NCI-H1930 (cell line): Measurements from ENCODE around the gene PEX14.

Experiments used
- DNase-seq, 2 experiments: peaks; one replicate each; lab custom pipeline; 2025; lab: John Stamatoyannopoulos, UW

The PEX14 gene

DNA sequence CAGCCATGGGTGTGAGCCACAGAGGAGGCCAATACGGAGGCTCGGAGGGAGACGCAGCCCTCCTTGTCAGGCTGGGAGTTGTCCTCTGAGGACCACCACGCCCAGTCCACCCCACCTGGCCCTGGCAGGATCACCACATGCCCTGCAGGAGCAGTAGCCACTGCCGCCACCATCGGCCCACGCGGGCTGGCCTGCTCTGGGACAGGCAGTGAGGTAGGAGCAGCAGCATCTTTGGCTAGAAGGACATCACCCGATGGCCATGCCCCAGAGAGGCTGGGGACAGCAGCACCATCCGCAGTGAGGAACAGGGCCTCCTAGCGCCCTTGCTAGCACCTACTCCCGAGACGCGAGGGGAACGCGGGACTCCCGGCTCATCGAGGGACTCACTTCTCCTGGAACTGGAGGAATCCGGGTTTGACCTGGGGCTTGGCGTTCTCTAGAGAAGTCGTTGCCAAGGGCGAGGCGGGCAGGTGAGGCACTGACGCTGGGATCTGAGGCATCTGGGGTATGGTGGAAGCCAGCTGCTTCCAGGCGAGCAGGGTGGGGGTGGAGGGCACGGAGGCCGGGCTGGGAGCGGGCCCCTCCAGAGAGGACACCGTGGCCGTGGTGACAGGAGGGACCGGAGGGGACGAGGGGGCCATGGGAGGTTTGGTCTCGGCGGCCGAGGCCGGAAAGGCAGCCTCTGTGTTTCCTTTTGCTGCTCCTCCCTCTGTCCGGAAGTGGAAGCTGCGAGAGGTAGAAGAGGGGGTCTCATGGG is 172.8 kb downstream of the PEX14 start:
- no peak for DNase-seq

DNA sequence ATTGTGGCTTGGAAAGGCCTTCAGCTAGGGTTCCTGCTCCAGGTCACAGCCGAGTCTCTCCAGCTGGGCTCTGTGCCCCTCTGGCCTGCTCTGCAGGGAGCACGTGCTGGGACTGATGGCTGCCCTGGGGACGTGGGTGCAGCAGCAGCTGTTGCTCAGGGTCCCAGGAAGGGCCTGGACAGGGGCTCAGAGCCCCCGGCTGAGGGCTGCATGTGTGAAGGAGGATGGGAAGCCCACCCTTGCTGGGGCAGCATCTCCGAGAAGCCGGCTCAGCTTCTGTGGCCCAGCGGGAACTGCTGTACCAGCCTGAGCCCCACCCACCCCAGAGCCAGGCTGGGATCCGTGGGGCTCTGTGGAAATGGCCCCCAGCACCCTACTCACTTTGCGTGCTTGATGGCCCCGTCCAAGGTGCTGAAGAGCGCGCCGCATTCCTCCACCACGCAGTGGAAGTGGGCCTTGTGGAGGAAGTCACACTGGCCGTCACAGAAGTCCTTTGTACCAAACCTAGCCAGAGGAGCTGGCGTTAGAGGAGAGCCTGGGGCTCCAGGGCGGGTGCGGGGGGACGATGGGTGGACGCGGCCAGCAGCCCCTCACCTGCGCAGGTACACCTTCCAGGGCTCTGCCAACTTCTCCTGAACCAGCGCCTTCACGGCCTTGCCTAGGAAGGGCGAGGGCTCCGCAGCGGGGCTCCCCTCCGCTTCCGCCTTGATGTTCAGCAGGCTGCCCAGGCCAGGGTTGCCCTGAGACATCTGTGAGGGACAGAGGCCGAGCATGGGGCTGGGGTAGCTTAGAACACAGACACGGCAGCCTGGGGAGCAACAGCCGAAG is 174.2 kb downstream of the PEX14 start:
- no peak for DNase-seq

DNA sequence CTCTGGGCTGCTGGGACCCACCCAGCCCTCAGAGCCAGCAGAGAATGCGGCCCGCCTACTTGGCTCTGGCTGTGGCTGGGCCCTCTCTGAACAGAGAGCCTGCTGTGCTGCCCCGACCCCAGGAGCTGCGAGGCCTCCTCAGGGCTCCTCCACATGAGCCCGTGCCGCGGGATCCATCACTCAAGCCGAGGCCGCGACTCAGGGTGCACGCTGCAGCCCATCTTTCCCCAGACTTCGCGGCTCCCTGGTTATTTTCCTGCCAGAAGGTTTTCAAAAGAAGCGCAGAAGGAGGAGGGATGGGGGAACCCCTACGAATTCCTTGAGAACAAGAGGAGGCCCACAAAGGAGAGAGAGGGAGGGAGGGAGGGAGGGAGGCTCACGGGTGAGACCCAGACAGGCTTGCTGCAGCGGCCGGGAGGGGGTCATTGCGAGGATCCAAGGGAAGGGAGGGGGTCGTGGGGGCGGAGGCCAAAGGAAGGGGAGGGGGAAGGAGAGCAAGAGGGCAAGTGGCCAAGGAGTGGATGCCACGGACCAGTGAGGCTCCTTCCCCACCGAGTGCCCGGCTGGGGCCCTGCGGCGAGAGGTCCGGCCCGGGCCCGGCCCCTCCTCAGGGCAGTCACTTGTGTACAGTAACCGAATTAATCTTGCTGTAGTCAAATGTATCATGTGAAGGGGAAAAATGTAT is 174.9 kb downstream of the PEX14 start:
- DNase-seq, result no peak

DNA sequence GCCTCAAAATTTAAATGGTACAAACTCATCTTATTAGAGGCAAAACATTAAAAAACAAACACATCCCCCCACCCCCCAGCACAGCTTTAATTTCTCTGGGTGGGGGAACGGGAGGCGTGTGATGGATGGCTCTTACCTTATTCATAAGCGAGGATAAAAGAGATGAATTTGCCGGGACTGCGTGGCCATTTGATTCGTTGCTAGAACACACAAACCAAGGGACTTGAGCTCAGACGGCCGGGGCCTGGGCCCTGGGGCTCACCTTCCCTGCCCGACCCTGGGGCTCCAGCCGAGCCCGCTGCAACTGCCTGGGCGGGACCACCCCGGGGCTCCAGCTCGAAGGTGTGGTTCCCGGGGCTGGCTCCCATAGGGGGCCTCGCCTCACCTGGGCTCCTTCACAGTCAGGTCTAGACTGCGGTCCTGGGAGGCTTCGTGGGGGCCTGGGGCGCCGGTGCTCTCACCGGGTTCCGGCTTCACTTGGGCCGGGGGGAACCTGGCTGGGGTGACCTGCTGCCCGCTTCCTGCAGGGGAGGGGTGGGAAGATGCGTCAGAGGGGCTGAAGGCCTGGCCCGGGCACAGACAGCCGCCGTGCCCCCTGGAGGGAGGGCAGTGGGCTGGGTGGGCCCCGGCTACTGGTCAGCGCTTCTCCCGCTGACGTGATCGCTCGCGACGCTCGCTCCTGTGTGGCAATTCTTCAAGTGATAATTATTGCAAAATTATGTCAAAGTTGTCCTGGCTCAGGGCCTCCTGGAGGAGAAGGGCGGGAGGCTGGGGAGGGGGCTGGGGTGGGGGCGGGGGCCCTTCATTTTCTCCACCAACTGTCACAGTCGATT is 176.0 kb downstream of the PEX14 start:
- no peak for DNase-seq

DNA sequence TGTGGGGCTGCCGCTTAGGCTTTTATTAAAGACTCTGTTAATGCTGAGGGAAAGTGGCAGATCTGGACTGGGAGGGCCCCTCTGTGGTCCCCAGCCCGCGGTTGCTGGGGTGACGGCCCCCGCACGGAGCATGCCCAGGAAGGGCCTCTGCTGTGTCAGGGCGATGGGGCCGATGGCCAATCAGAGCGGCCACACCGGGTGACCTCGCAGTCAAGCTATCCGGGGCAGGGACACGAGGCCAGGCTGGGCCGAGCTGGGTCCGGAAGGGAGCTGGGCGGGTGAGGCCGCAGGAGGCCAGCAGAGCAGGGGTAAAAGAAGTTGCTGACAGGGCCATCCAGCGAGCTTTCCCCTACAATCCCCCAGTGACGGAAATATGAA is 176.6 kb downstream of the PEX14 start:
- no peak for DNase-seq

DNA sequence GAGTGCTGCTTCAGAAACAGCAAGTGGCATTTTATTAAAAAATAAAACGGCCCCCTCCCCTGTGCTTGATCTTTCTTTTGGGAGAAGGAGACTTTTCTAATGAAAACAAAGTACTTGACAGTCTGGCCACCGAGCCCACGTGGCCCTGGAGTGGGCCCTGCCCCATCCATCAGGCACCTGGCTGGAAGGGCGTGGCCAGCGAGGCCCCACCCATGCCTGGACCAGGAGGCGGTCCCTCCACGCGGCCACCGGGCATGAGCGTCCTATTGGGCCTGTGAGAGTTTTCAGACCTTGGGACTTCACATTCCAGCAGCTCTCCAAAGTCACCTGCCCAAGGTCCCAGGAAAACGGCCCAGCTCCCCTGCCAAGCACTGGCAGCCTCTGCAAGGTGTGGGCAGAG is 177.0 kb downstream of the PEX14 start:
- no peak for DNase-seq

DNA sequence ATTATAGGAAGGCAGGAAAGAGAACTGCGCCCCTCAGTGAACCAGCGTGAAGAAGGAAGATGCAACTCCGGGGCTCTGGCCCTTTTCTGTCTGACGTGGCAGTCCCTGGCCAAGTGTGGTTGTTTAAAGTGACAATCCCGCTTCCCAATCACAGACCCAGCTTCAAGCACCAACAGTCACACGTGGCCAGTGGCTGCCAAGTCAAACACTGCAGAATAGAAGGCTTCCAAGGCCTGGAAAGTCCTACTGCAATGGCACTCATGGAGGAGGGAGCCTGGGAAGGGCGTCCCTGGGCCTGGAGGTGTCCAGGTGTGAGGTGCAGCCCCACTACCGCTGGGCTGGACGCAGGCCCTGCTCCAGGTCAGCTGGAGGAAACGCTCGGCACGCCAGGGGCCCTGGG is 177.9 kb downstream of the PEX14 start:
- DNase-seq, result no peak

DNA sequence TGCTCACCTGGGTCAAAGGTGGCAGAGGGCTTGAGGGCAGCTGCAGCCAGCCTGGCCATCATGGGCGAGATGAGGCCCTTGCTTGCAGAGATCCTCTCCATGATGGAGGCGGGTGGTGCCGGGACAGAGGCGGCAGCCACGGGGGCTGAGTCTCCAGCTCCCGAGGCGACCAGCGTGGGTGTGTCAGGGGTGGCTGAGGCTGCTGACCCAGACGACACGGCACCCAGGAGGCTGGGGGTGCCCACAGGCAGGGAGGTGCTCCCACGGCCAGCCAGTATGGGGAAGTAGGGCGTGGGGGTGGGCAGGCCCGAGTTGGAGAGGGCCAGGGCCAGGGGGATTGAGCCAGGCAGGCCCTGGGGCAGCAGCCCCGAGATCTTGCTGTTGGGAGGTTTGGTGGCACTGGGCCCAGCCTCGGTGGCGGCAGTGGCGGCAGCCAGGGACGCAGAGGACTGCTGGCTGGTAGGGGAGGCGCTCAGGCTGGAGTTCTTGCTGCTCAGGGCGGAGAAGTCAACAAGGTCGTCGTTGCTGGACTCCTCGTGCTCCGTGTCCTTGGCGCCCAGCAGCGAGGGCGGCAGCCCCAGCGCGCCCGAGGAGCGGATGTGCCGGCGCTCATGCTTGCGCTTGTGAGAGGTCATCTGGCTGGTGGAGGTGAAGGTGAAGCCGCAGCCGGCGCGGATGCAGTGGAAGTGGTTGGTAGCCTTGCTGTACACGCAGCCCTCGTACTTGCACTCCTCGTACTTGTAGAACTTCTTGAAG is 178.8 kb downstream of the PEX14 start:
- DNase-seq, result no peak

DNA sequence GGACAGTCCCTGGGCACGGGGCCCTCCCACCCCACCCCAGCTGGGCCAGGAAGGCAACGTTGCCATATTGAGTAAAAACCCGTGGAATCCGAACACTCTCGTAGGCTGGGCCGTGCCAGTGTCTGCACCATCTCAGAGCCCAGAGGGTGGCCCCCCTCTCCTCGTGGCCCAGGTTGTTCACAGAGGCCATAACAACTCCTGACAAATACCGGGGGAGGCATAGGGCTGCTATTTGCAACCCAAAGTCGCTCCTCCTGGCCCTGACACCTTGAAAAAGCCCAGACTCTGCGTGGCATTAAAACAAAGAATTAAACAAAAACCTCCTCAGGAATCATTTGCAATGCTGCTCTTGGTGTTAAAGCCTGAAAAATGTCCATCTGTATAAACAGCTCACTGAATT is 180.3 kb downstream of the PEX14 start:
- no peak for DNase-seq

DNA sequence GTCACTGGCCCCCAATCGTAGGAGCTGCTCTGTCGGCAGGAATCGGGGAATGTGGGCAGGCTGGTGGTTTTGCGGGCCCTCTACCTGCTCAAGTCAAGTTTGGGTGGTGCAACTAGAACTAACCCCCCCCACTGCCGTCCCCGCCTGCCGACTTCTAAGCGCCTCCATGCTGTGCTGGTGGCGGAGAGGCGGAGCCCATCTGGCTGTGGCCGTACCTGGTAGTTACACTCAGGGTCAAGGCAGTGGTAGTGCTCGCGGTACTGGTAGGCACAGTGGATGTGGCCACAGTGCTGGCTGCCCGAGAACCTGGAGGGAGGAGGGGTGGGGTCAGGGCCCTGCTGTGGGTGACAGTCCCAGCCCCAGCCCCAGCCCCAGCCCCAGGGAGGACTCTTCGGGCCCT is 181.7 kb downstream of the PEX14 start:
- no peak for DNase-seq

DNA sequence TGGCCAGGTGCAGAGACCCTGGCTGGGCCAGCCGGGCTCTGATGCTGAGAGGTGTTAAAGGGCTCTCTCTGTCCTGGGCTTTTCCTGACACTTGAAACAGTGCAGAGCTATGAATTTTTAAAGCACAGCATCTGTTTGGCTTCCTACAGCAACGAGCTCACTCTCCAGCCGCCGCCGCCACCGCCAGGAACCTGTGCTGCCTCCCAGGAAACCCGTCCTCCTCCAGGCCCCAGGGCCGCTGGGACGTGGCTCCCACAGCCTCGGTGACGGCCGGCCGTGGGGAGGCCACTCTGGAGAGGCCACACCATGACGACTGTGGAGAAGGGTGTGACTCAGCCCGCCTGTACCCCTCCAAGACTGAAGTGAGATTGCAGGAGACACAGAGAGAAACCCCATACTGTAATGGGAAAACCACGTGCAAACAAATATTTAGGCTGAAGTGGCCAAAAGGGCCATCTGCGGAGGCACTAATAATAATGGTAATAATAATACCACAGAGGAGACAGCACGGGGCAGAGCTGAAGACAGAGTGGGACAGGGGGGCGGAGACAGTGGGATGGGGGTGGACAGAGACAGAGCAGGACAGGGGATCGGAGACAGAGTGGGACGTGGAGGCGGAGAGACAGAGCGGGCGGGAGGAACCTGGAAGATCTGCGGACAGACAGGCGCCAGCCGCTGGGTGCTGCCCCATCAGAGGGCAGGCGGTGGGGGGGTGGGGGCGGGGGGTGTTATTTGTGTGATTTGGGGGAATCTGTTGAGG is 182.5 kb downstream of the PEX14 start:
- DNase-seq, result no peak

DNA sequence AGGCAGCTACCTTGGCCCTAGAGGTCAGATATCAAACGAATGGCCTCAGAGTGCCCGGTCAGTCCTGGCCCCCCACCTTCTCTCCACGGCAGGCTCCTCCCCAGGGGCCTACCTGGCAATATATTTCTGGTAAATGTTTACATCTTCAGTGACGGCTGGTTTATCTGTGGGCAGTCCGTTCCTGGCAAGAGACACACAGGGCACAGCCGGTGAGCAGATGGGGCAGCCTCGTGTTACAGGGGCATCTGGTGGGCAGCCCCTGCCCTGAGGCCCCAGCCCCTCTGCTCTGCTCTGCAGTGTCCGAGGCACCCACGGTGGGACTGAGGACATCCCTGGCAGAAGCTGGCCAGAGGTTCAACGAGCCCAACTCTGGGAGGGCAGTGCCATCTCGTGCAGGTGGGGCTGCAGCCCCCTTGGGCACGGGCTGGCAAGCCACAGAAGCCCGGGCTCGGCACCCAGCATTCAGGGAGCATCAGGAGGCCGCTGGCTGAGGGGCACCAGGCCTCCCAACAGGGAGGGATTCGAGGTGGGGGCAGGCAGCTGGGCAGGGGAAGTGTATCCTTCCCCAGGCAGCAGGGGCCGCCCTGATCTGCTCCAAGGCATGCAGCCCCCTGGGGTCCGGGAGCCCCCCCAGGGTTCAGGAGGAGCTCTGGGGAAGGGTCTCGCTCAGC is 183.8 kb downstream of the PEX14 start:
- DNase-seq, result no peak

DNA sequence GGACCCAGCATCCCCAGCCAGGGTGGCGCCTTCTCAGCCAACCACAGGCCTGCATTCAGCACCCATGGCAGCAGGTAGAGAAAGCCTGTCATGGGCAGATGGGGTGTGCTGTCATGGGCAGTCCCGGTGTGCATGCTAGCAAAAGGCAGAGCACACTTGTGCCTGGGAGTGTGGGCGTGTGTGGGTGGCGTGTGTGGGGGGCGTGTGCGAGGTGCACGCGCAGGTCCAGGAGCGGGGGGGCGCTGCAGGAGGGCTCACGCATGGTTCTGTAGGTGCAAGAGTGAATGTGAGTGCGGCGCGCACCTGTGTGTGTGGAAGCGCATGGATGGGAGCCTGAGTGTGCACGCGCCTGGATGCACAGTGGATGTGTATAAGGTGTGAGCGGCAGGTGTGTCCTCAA is 184.5 kb downstream of the PEX14 start:
- no peak for DNase-seq

DNA sequence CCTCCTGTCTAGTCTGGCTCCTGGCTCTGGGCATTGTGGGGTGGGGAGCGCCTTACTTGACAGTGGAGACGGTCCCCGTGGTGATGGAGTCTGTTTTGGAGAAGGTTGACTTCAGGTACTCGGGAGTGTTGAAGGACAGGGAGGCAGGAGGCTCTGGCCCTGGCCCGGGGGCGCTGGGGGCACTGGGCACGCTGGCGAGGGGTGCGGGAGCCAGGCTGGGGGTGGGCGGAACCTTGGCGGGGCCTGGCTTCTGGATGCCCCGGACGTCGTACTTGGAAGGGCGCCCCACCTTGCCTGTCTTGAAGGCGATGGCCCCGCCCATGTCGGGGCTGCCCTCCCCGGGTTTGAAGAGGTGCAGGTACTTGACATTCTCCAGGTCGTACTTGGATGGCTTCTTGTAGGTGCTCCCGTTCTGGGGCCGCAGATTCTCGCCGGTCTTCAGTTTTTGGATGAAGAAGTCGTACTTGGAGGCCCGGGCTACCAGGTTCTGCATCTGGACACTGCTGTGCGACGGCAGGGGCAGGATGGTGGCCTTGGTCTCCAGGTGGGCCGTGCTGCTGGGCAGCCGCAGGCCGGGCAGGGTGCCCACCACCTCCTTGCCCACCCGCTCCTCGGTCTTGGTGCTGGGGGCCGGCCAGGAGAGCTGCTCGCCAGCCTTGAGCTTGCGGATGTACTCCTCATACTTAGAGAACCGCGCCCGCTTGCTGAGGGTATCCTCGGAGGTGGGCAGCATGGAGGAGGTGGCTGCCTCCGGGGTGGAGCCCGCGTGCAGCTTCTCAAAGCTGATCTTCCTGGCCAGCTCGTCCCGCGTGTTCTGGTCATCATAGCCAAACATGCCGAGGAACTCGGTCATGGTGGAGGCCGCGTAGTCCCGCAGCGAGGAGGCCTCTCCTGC is 185.1 kb downstream of the PEX14 start:
- no peak for DNase-seq

DNA sequence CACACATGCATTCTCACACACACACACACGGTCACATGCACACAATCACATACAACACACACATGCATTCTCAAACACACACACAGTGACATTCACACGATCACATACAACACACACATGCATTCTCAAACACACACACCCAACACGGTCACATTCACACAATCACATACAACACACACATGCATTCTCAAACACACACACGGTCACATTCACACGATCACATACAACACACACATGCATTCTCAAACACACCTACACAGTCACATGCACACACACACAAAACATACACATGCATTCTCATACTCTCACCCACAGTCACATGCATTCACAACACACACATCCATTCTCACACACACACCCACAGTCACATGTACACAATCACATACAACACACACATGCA is 186.7 kb downstream of the PEX14 start:
- DNase-seq, result no peak

DNA sequence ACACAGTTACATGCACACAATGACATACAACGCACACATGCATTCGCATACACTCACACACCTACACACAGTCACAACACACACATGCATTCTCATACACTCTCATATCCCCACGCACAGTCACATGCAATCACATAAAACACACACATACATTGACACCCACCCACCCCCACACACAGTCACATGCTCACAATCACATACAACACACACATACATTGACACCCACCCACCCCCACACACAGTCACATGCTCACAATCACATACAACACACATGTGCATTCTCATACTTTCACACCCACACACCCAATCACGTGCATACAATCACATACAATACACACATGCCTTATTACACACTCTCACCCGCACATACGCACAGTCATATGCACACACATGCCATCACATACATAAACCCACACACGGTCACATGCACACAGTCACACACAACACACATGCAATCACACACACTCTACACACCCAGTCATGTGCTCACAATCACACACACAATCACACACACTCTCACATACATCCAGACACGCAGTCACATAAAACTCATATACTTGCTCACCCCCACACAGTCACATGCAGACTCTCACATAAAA is 187.4 kb downstream of the PEX14 start:
- no peak for DNase-seq

DNA sequence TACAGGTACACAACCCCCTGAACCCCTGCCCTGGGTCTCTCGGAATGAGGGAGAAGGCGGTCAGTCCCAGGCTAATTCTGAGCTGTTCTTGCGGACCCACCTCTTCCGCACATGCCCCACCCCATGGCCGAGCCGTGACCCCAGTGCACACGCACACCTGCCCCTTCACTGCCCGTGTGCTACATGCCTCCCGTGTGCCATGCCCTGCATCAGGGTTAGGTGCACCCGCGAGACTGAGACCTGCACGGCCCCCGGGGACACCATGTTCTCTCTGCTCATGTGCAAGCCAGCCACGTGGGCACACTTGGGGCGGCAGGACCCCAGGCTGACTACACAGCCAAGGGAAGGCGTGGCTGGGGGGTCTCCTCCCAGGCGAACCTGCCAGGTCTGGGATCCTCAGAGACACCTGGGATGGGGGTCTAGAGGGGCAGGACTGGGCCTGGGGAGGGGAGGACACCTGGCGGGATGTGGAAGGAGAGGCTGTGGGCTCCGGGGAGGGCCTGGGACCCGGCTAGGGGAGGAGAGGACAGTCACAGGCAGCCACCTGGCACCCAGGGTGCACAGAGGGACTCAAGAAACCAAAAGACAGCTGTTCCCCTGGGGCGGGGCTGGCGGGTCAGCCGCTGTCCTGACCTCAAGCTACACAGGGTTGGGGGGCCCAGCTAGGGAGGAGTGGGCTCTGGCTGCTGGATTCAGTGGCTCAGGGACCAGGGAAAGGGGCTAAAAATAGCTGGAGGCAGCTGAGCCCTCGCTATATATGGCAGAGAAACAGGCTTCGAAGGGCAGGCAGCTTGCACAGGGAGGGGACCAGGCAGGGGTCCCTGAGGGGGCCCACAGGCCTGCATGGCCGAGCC is 188.3 kb downstream of the PEX14 start:
- no peak for DNase-seq

DNA sequence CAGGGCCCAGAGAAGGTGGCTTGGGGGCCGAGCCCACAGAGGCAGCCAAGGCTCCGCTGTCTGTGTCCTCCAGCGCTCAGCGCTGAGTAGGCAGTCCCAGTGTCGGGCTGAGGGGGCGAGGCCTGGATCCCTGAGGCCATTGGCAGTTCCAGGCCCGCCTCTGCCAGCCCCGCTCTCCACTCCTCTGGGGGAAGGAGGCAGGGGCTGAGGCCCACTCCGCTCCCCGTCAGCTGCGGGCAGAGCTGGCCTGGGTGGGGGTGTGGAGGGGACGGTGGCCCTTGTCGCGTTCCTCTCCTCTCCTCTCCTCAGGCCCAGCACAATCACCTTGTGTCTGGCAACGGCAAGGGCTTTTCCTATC is 188.9 kb downstream of the PEX14 start:
- no peak for DNase-seq
